Tibial nerve (tissue), 3 donors: ENCODE data around the gene EFHC2.

Experiments used
- CTCF ChIP-seq, 5 experiments: fragments of 200-600 bp in 3 of 5; fragments of 450-650 bp in 2 of 5; sonication (generic) in 3 of 5; IDR thresholded peaks; one replicate each; pipeline ENCODE4 v1.5.1; 2016 to 2019; ENCODE audit warnings: antibody characterized with exemption in 5 of 5, mild to moderate bottlenecking in 3 of 5, moderate library complexity in 2 of 5
- POLR2A ChIP-seq, 2 donors: fragments of 450-650 bp; IDR thresholded peaks; one replicate each; pipeline ENCODE4 v1.6.1; 2017; ENCODE audit warnings: antibody characterized with exemption in 2 of 2, mild to moderate bottlenecking in 2 of 2, moderate library complexity in 2 of 2

DNA sequence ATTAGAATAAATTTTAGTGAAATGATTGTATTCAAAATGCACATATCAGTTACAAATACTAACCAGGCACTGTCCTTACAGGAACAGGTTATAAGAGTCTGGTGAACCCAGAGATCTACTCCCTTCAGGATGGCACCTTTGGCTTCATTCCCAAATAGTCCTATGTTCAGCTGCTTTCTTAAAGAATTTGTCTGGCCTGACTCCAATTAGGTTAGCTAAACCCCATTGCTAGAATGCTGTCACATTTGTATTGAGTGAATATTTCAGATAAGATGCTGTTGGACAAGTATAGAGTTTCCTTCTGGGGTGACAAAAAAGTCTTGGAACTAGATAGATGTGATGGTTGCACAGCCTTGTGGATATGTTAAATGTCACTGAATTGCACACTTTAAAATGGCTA, 69.4 kb downstream of the EFHC2 start:
- TF ChIP-seq CTCF (IDR thresholded peaks at IDR 0.05): no peak
- no peak for TF ChIP-seq POLR2A (IDR thresholded peaks at IDR 0.05)
